OCI-LY7 (cell line): ENCODE data around the gene FOXJ3.

Source experiments
- EZH2phosphoT487 ChIP-seq: fragments of 200-600 bp; sonication (generic); IDR thresholded peaks from 2 replicates; pipeline ENCODE4 v1.6.1; 2018; ENCODE audit warnings: low read depth, borderline replicate concordance, mild to moderate bottlenecking, mixed run types, antibody characterized with exemption, low read length, moderate library complexity, mixed read lengths
- TF ChIP-seq, protein P1 (sequence below): fragments of 200-600 bp; sonication (generic); conservative IDR thresholded peaks from 2 replicates; pipeline ENCODE4 v1.5.1; 2014; ENCODE audit warnings: mild to moderate bottlenecking, antibody characterized with exemption, low read length, moderate library complexity, mixed read lengths

DNA sequence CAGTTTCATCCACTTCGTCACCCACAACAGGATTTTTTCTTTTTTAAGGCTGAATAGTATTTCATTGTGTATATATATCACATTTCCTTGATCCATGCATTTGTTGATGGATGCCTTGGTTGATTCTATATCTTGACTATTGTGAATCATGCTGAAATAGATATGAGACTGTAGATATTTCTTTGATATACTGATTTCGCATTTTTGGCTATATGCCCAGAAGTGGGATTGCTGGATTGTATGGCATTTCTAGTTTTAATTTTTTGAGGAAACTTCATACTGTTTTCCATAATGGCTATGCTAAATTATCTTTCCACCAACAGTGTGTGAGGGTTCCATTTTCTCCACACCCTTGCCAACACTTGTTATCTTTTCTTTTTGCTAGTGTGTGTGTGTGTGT lies 176.8 kb downstream of the FOXJ3 start:
- TF ChIP-seq, protein P1, sequence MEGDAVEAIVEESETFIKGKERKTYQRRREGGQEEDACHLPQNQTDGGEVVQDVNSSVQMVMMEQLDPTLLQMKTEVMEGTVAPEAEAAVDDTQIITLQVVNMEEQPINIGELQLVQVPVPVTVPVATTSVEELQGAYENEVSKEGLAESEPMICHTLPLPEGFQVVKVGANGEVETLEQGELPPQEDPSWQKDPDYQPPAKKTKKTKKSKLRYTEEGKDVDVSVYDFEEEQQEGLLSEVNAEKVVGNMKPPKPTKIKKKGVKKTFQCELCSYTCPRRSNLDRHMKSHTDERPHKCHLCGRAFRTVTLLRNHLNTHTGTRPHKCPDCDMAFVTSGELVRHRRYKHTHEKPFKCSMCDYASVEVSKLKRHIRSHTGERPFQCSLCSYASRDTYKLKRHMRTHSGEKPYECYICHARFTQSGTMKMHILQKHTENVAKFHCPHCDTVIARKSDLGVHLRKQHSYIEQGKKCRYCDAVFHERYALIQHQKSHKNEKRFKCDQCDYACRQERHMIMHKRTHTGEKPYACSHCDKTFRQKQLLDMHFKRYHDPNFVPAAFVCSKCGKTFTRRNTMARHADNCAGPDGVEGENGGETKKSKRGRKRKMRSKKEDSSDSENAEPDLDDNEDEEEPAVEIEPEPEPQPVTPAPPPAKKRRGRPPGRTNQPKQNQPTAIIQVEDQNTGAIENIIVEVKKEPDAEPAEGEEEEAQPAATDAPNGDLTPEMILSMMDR: no peak
- TF ChIP-seq EZH2phosphoT487: no peak
